ENCODE data around the gene DDX50.
"Not testable (repeated sequence)": the region's sequence is repeated elsewhere in the genome, so short reads cannot be mapped to it uniquely, and the experiment has no call there.

Gene DDX50

GRCh38 chr10:68929888-68930287 lies 28.8 kb downstream of the DDX50 start:
- H4K8ac ChIP-seq (ENCODE audit: low read length); H3K14ac ChIP-seq (ENCODE audit: low read length in 2 of 2); H3K27ac ChIP-seq (ENCODE audit: low read length, poor library complexity, severe bottlenecking); H2AK5ac ChIP-seq (ENCODE audit: low read length, severe bottlenecking); DNase-seq; H2BK120ac ChIP-seq (ENCODE audit: low read depth, low read length); H3K27me3 ChIP-seq (ENCODE audit: control insufficient read depth in 1 of 2, insufficient read depth in 1 of 2, low read length in 2 of 2); H3K9me3 ChIP-seq (ENCODE audit: control insufficient read depth, low read length); H3K4me2 ChIP-seq (ENCODE audit: low read length, poor library complexity, severe bottlenecking); H3K4me1 ChIP-seq (ENCODE audit: control insufficient read depth, insufficient read depth, low read depth, low read length); H4K91ac ChIP-seq (ENCODE audit: low read length); H3K18ac ChIP-seq (ENCODE audit: low read depth in 1 of 2, low read length in 2 of 2); H2BK15ac ChIP-seq (ENCODE audit: low read depth, poor library complexity, severe bottlenecking); H3K4ac ChIP-seq (ENCODE audit: low read depth in 1 of 2, low read length in 2 of 2); H2BK5ac ChIP-seq (ENCODE audit: low read depth, low read length, poor library complexity, severe bottlenecking); H2BK12ac ChIP-seq (ENCODE audit: low read length in 2 of 2); H2AFZ ChIP-seq (ENCODE audit: low read depth, low read length); H3K4me3 ChIP-seq (ENCODE audit: insufficient read depth in 1 of 2, low read depth in 1 of 2, low read length in 2 of 2); H3K23ac ChIP-seq (ENCODE audit: low read length in 2 of 2); H3K9ac ChIP-seq (ENCODE audit: low read length): not testable (repeated sequence)
- Histone ChIP-seq H3K79me1 (replicated peaks; ENCODE audit: low read length, poor library complexity, severe bottlenecking) (peaks cover 21% of the 10 kb centered on the region), H3K36me3 (ENCODE audit: control insufficient read depth in 1 of 2, insufficient read depth in 2 of 2, low read depth in 1 of 2, low read length in 2 of 2) (peaks cover 21 to 55% of the 10 kb centered on the region in 2 experiments)
- over 99% methylated on average over 8 of the region's 8 CpGs for WGBS

- WGBS = 98% methylated on average over 3 of the region's 3 CpGs
- H3K14ac ChIP-seq (ENCODE audit: low read length in 2 of 2); H2AFZ ChIP-seq (ENCODE audit: low read depth, low read length); H3K4ac ChIP-seq (ENCODE audit: low read depth in 1 of 2, low read length in 2 of 2); H3K27me3 ChIP-seq (ENCODE audit: control insufficient read depth in 1 of 2, insufficient read depth in 1 of 2, low read length in 2 of 2); H3K23ac ChIP-seq (ENCODE audit: low read length in 2 of 2); H3K4me1 ChIP-seq (ENCODE audit: control insufficient read depth, insufficient read depth, low read depth, low read length); H3K18ac ChIP-seq (ENCODE audit: low read depth in 1 of 2, low read length in 2 of 2); H2BK12ac ChIP-seq (ENCODE audit: low read length in 2 of 2); H2BK5ac ChIP-seq (ENCODE audit: low read depth, low read length, poor library complexity, severe bottlenecking); H2BK15ac ChIP-seq (ENCODE audit: low read depth, poor library complexity, severe bottlenecking); H3K9me3 ChIP-seq (ENCODE audit: control insufficient read depth, low read length); H3K9ac ChIP-seq (ENCODE audit: low read length); DNase-seq; H3K27ac ChIP-seq (ENCODE audit: low read length, poor library complexity, severe bottlenecking); H4K91ac ChIP-seq (ENCODE audit: low read length); H2BK120ac ChIP-seq (ENCODE audit: low read depth, low read length); H4K8ac ChIP-seq (ENCODE audit: low read length); H3K4me3 ChIP-seq (ENCODE audit: insufficient read depth in 1 of 2, low read depth in 1 of 2, low read length in 2 of 2); H3K4me2 ChIP-seq (ENCODE audit: low read length, poor library complexity, severe bottlenecking); H2AK5ac ChIP-seq (ENCODE audit: low read length, severe bottlenecking): not testable (repeated sequence)
- peaks cover 13% of the 10 kb centered on the region for H3K79me1 ChIP-seq (replicated peaks; ENCODE audit: low read length, poor library complexity, severe bottlenecking)
- H3K36me3 ChIP-seq (ENCODE audit: control insufficient read depth in 1 of 2, insufficient read depth in 2 of 2, low read depth in 1 of 2, low read length in 2 of 2) = peaks cover 17 to 64% of the 10 kb centered on the region in 2 experiments
Measured at GRCh38 chr10:68932860-68933259, 31.7 kb downstream of the DDX50 start.

- peaks cover 19% of the 10 kb centered on the region for H3K79me1 ChIP-seq (replicated peaks; ENCODE audit: low read length, poor library complexity, severe bottlenecking)
- H2AK5ac ChIP-seq (ENCODE audit: low read length, severe bottlenecking) = no peak overlapping the region
- no peak overlapping the region for H2AFZ ChIP-seq (ENCODE audit: low read depth, low read length)
- no peak overlapping the region for H2BK12ac ChIP-seq (ENCODE audit: low read length in 2 of 2)
- H3K4me3 ChIP-seq (ENCODE audit: insufficient read depth in 1 of 2, low read depth in 1 of 2, low read length in 2 of 2) = no peak overlapping the region
- no peak overlapping the region for H3K27ac ChIP-seq (ENCODE audit: low read length, poor library complexity, severe bottlenecking)
- no peak overlapping the region for H2BK15ac ChIP-seq (ENCODE audit: low read depth, poor library complexity, severe bottlenecking)
- no peak overlapping the region for H3K18ac ChIP-seq (ENCODE audit: low read depth in 1 of 2, low read length in 2 of 2)
- no peaks in the 10 kb centered on the region for H3K27me3 ChIP-seq (ENCODE audit: control insufficient read depth in 1 of 2, insufficient read depth in 1 of 2, low read length in 2 of 2)
- H3K9ac ChIP-seq (ENCODE audit: low read length) = no peak overlapping the region
- no peak overlapping the region for H2BK5ac ChIP-seq (ENCODE audit: low read depth, low read length, poor library complexity, severe bottlenecking)
- peaks cover 15 to 73% of the 10 kb centered on the region in 2 experiments for H3K36me3 ChIP-seq (ENCODE audit: control insufficient read depth in 1 of 2, insufficient read depth in 2 of 2, low read depth in 1 of 2, low read length in 2 of 2)
- no peak overlapping the region for H4K8ac ChIP-seq (ENCODE audit: low read length)
- no peak overlapping the region for H3K4me2 ChIP-seq (ENCODE audit: low read length, poor library complexity, severe bottlenecking)
- no peaks in the 10 kb centered on the region for H3K4me1 ChIP-seq (ENCODE audit: control insufficient read depth, insufficient read depth, low read depth, low read length)
- no peak overlapping the region for H2BK120ac ChIP-seq (ENCODE audit: low read depth, low read length)
- DNase-seq = no peak
- no peak overlapping the region for H3K14ac ChIP-seq (ENCODE audit: low read length in 2 of 2)
- no peak overlapping the region for H3K4ac ChIP-seq (ENCODE audit: low read depth in 1 of 2, low read length in 2 of 2)
- H4K91ac ChIP-seq (ENCODE audit: low read length) = no peak overlapping the region
- no peaks in the 10 kb centered on the region for H3K9me3 ChIP-seq (ENCODE audit: control insufficient read depth, low read length)
- H3K23ac ChIP-seq (ENCODE audit: low read length in 2 of 2) = no peak overlapping the region
Measured at GRCh38 chr10:68934994-68935393, 33.9 kb downstream of the DDX50 start.

- H4K8ac ChIP-seq (ENCODE audit: low read length) = no peak overlapping the region
- H2AK5ac ChIP-seq (ENCODE audit: low read length, severe bottlenecking) = no peak overlapping the region
- no peaks in the 10 kb centered on the region for H3K9me3 ChIP-seq (ENCODE audit: control insufficient read depth, low read length)
- no peaks in the 10 kb centered on the region for H3K27me3 ChIP-seq (ENCODE audit: control insufficient read depth in 1 of 2, insufficient read depth in 1 of 2, low read length in 2 of 2)
- no peak for DNase-seq
- H2BK5ac ChIP-seq (ENCODE audit: low read depth, low read length, poor library complexity, severe bottlenecking) = no peak overlapping the region
- H4K91ac ChIP-seq (ENCODE audit: low read length) = no peak overlapping the region
- H3K18ac ChIP-seq (ENCODE audit: low read depth in 1 of 2, low read length in 2 of 2) = no peak overlapping the region
- H3K14ac ChIP-seq (ENCODE audit: low read length in 2 of 2) = no peak overlapping the region
- no peak overlapping the region for H3K4ac ChIP-seq (ENCODE audit: low read depth in 1 of 2, low read length in 2 of 2)
- H2BK120ac ChIP-seq (ENCODE audit: low read depth, low read length) = no peak overlapping the region
- no peak overlapping the region for H3K9ac ChIP-seq (ENCODE audit: low read length)
- H2AFZ ChIP-seq (ENCODE audit: low read depth, low read length) = no peak overlapping the region
- no peak overlapping the region for H2BK12ac ChIP-seq (ENCODE audit: low read length in 2 of 2)
- WGBS = 95% methylated on average over 1 of the region's 2 CpGs
- no peak overlapping the region for H3K23ac ChIP-seq (ENCODE audit: low read length in 2 of 2)
- H3K79me1 ChIP-seq (replicated peaks; ENCODE audit: low read length, poor library complexity, severe bottlenecking) = peaks cover 13% of the 10 kb centered on the region
- H3K4me3 ChIP-seq (ENCODE audit: insufficient read depth in 1 of 2, low read depth in 1 of 2, low read length in 2 of 2) = no peak overlapping the region
- H3K4me1 ChIP-seq (ENCODE audit: control insufficient read depth, insufficient read depth, low read depth, low read length) = no peaks in the 10 kb centered on the region
- no peak overlapping the region for H2BK15ac ChIP-seq (ENCODE audit: low read depth, poor library complexity, severe bottlenecking)
- no peak overlapping the region for H3K27ac ChIP-seq (ENCODE audit: low read length, poor library complexity, severe bottlenecking)
- H3K4me2 ChIP-seq (ENCODE audit: low read length, poor library complexity, severe bottlenecking) = no peak overlapping the region
- peaks cover 12 to 67% of the 10 kb centered on the region in 2 experiments for H3K36me3 ChIP-seq (ENCODE audit: control insufficient read depth in 1 of 2, insufficient read depth in 2 of 2, low read depth in 1 of 2, low read length in 2 of 2)
Measured at GRCh38 chr10:68938117-68938516, 37.0 kb downstream of the DDX50 start.

All from mesenchymal stem cell (in vitro differentiated cells and primary cell).